HG03175 (cell line): ENCODE measurements around the gene PKP1.

ENCODE experiments used
- ATAC-seq: cut with Tn5 transposase; IDR thresholded peaks from one replicate; pipeline ENCODE4 v1.9.1; 2021; ENCODE audit warnings: mild to moderate bottlenecking, moderate library complexity; ENCODE audit not compliant: unreplicated experiment

PKP1 gene

DNA sequence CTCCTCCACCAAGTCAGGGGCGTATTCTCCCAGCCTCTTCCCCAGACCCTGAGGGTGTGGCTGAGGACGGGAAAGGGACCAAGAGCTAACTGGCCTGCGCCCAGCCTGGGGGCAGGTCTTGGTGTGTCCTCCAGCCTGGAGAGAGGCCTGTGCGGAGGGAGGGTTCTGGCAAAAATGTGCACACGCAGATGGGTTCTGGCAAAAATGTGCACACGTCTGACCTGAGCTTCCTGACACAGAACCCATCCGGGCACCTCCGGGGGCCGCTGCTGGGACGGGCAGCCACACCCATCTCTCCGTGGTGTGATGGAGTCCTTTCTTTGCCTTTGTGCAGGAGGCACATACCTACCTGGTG lies 23.1 kb upstream of the PKP1 start:
- ATAC-seq: no peak

DNA sequence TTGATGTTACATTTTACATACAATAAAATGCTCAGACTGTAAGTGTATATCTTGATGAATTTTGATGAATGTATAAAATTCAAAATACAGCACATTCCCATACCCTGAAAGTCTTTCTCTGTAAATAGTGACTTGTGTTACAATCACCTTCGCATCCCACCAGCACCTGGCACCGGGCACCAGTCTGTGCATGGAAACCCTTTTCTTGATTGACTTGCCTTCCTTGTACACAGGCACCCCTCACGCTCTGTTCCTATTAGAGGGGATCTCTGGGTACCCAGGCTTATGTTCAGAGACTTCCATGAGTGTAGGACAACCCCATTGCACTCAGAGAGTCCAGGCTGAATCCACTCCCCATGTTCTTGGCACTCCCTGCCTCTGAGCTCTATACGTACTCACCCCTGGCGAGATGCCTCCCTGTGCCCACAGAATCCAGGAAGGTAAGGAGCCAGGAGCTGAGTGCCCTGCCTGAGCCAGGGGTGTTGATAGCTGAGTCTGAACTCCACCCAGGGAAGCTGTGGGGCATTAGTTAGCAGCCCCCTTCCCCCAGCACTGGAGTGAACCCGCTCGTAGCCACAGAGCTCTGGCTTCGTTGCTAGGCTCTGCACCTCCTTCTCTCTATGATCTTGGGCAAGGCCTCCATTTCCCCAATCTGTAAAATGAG lies 22.5 kb upstream of the PKP1 start:
- ATAC-seq: no peak

DNA sequence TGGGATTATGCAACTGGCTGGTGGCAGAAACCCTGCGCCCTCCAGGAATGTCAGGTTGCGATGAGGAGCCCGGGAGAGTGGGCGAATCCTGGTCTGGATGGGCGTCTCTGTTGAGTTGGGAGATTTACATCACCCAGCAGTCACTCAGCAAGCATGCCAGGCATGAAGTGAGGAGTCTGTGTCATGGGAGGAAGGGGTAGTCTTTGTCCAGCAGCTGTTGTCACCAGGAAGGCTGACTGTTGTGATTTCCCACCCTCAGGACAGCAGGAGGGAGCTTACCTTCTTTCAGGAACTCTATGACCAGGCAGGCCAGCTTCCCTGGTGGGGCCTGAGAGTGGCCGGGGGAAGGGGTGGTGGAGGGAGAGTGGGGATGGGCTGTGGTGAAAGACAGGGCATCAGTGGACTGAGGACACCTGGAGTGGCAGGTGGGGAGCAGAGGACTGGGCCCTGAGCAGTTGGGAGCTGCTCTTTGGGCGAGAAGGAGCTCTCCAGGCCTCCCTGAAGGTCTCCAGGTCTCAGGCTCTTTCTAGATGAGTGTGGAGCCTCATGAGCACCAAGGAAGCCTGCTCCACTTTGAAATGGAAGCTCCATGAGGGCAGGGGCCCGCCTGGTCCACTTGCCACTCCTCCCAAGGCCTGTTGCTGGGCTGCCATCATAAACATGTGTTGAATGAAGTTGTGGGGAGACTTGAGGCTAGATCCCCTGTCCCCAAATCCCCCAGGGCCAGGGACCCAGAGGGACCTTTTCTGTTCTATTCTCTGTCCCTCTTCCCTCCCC lies 21.3 kb upstream of the PKP1 start:
- no peak for ATAC-seq

DNA sequence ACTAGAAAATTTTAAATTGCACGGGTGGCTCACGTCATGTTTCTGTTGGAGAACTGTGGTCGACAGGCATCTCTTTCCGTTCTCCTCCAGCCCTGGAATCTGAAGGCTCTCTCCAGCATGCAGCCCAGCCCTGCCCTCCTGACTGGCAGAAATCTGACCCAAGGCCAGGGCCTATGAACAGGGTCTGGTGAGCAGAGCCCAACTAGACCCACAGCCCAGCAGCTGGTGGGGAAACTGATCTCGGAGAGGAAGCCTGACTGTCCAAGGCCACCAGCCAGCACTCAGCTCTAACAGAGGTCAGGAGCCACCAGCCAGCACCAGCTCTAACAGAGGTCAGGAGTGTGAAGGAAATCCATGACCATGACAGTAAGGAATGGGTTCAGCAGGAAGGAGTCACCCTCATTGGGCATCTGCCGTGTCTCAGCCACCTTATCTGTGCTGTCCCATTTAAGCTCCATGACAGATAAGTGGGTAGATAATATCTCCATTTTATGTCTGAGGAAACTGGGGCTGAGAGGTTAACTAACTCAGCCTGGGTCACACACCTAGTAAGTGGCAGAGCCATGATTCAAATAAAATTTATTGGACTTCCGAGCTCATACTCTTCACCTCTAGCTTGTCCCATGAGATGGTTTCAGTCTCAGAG lies 20.2 kb upstream of the PKP1 start:
- no peak for ATAC-seq

DNA sequence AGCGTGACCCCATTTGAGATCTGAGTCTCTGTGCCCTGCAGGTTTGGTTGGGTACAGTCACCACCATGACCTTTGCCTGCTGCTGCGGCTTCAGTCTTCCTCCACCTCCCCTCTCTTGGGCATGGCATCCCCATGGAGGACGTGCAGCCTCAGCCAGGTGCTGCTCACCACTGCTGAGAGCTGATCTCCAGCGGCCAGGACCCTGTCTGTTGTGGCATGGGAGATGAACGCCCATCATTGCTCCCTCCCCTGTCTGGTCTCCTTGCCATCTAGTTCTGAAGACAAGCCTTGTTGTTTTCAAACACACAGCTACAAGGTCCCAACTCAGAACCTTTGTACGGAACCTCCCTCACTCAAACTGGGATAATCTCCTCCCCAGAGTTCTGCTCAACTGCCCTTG lies 19.2 kb upstream of the PKP1 start:
- ATAC-seq: no peak

DNA sequence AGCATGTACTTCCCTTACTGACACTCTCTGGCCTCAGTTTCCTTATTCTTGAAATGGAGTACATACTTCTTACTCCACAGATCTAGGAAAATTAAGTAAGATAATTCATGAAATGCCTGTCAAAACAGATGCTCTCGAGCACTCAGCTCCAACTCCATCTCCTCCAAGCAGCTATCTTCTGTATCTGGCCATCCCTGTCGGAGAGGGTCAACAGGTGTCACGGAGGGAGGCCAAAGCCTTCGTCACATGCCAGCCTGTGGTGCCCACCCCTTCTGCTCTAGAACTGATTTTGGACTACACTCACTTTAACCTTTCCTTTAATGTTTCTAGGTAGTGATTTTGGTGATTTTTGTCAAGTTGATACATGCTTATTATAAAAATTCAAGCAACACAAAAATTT lies 18.8 kb upstream of the PKP1 start:
- no peak for ATAC-seq

DNA sequence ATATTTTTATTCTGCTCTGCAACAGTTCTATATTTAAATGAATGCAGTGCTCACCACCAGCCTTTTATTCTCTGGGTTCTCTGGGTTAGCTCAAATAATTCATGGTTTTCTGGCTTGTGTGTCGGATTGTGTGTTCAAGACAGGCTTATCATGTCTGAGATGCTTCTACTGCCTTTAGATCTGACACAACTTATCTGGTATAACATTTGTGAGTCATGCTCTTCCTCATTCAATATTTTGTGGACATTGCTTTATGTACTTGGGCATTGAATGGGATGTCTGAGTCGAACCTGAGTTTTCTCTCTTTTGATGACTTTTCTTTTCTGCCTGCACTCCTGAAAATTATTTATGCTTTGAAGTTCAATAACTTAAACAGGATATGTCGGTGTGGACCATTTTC lies 17.6 kb upstream of the PKP1 start:
- ATAC-seq: no peak

DNA sequence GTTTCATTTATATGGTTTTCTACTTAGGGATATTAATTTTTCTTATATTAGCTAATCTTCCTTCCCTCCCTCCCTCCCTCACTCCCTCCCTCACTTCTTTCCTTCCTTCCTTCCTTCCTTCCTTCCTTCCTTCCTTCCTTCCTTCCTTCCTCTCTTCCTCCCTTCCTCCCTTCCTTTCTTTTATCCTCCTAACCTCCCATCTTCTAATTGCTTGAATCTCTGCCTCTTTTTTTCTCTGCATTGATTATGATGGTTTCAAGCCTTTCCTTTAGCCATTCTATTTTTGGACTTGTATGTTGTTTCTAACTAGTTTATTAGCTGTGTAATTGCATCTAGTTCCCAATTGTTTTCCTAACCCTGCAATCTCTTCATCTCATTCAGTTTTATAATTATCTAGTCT lies 17.0 kb upstream of the PKP1 start:
- ATAC-seq: no peak

DNA sequence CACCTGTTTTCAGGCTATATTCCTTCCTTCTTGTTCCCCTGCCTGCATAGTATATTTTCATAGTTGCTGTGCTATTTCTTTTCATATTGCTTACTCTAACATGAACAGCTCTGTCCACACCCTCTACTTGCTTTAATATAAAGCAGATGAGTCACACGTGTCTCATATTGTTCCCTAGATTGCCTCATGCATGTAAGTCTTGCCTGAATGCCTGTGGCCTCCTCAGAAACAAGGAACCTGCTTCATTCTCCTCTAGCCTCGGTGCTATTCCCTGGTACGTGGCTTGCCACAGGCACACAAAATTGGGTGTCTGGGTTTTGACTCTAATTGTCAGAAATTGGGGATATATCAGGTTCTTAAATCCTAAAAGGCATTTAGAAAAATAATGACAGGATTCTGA lies 16.5 kb upstream of the PKP1 start:
- ATAC-seq: no peak

DNA sequence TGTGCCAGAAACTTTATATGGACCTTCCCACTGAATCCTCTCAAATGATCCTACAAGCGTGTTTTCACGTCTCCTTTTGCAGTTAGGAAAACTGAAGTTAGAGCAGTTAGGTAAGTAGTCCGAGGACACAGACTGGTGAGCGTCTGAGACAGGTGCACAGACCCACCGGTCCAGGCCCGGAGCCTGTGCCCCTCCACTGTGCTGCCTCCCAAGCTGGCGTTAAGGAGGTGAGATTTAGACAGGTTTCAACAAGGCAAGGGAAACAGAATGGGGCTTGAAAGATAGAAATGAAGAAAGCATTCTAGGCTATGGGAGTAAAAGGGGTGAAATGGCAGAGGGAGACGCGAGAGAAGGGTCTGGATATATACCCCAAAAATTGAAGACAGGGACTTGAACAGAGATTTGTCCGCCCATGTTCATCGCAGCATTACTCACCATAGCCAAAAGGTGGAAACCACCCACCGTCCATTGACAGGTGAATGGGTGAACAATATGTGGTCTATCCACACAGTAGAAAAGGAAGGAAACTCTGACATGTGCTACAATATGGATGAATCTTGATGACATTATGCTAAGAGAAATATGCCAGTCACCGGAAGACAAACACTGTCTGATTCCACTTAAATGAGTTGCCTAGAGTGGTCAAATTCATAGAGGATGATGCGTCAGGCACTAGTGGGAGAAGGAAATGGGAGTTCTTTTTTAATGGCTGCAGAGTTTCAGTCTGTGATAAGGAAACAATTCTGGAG lies 15.7 kb upstream of the PKP1 start:
- ATAC-seq: no peak

DNA sequence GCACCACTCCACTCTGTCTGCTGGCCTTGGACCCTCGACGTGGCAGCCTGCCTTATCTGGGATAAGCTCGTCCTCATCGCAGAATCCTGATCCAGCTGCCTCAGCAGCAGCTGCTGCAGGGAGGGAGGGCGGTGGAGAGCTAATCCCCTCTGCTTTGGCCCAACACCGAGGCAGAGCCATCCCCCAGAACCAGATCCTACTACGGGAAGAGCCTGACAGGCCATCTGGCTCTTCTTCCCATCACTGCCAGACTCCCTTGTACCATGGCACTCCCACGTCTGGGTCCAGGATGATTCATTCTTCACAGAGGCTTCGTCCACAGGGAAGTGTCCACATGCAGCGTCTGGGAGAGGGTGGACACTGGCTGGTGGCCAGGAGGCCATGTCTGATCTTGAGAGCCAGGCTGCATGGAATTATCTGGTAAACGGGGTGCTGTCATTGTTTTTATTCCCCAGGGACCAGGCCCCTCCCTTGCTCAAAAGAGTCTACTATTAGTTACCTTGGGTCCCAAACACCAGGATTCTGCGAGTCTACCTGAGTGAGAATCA lies 14.6 kb upstream of the PKP1 start:
- no peak for ATAC-seq

DNA sequence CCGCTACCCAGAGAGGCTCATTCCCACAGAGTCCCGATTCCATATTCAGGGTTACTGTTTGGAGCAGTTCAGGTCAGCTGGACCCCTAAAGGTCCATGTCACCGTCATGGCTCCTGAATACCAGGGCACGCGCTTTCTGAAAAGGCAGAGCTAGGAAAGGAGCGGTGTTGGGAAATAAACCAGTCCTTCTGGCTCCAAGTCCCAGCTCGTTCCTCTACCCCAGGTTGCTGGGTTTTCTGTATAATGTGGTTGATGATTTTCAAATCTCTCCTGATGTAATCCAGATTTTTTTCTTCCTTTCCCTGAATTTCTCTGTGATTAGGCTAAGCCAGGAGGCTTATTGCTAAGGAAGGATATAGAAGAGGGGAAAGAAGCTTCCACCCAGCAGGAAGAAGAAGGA lies 14.0 kb upstream of the PKP1 start:
- no peak for ATAC-seq

DNA sequence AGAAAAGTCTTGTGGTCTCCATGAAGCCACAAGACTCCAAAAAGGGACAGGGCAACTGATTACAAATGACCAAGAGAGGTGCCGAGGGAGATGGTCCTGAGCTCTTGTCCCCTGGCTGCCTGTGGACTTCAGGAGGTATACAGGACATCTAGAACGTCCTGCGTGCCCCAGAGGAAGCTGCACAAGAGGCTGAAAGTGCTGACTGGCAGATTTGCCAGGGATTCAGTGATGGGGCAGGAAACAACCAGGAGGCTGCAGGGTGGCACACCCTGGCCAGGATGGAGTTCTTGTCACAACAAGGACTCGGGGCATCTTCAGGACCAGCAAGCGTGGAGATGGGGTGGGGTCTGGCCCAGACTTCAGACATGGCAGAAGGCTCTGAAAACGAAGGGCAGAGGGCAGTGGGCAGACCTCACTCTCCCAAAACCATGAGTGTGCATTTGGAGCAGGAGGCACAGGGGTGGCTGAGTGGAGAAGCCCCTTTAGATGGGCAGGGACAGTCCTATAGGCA lies 13.4 kb upstream of the PKP1 start:
- ATAC-seq: no peak

DNA sequence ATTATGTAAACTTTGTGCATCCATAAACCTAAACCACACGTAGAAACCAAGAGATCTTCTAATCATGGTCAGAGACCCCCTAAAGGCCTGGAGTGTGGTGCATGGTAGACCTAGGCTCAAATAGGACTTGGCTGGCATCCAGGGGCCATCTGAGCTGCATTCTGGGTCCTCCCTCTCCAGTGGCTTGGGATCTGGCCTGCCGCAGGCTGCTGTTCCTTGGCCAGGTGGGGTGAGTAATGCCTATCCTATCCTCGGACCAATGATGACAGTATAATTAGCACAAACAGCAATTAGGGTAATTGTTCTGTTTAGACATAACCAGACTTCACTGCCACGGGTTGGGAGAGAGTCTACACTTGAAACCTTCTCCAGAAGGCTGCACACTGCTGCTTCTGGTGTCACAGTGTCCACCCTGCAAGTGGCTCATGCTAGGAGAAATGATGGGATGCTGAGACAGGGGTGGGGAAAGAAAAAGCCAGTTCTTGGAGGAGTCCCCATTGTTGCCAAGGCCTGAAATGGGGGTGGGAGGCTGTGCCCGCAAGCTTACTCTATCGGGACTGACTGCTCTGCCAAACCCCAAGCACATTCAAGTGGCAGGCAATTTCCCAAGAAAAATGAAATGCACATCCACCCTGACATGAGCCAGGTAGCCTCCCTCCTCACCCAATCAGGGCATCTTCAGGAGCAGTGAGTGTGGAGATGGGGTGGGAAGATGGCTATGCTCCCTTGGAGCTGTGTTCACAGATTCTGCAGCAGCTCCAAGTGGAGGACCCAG lies 12.5 kb upstream of the PKP1 start:
- no peak for ATAC-seq

DNA sequence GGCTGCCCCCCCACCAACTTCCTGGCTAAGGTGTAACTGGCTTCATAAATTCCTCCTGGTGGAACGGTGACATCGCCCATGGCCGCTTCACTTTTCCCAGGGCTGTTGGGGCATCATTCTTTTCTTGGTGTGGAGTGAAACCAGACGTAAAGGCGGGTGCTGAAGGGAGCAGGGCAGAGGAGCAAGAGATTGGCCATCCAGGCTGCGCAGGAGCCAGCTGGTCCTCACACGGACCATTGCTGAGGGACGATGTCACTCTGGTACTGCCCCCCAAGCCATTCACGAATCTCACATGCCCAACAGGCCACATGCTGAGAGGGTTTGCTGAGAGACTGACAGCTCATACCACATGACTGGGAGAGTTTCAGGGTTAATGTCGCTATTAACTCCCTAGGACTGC lies 10.5 kb upstream of the PKP1 start:
- ATAC-seq: no peak

DNA sequence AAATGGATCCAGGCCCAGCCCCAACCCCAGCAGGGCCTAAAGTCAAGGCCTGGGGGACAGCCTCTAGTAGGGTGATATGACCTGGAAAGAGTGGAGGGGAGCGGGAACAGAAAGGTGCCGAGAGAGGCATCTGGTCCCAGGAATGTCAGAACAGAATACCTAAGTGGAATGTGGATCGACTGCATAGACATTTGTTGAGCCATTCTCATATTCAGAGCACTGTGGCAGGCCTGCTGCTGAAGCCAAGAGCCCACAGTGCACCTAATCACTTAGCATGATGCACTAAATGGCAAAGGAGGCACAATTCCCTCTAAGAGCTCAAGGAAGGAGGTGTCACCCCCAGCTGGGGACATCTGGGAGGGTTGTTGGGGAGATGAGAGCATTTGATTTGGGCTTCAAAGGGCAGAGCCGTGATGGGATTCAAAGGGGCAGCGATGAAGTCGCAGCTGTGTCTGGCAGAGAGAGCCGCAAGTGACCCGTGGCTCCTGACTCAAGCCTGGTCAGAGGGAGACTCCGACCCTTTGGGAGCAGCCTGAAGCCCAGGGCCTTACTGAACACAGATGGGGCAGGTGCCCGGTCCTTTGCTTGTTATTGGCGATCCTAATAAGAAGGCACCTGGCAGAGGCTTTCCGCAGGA lies 8.6 kb upstream of the PKP1 start:
- no peak for ATAC-seq

DNA sequence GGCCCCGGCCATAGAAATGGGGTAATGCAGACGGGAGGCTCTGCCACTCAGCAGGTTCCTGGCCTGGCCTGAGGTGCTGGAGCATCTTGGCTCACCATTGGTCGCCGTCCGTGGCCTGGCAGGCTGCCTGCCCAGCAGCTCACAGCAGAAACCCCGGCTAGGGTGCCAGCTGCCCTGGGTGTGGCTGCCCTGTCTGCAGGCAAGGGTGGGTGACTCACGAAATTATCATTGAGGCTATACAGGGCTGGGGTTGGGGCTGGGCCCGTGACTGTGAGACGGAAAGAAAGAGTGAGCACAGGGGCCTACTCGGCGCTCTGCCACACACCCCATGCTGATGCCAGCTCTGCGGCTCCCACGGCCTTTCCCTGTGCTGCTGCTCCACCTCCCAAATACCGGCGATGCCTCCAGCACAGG lies 8.0 kb upstream of the PKP1 start:
- ATAC-seq: no peak

DNA sequence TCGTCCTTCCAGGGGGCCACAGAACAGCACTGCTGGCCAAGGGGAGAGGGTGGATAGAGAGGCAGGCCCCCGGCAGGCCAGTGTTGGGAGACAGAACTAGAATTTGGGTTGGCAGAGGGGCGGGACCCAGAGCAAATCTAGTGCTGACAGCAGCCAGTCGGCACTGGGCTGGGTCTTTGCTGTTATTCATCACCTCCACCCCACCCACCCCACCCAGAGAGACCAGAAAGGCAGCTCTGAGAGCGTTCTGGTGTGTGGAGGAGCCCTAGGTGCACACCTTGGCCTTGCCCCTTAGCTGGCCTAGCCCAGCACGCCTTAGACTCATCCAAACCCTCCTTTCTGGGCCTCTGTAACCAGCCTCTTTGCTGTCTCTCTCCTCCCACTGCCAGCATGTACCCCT lies 6.4 kb upstream of the PKP1 start:
- no peak for ATAC-seq

DNA sequence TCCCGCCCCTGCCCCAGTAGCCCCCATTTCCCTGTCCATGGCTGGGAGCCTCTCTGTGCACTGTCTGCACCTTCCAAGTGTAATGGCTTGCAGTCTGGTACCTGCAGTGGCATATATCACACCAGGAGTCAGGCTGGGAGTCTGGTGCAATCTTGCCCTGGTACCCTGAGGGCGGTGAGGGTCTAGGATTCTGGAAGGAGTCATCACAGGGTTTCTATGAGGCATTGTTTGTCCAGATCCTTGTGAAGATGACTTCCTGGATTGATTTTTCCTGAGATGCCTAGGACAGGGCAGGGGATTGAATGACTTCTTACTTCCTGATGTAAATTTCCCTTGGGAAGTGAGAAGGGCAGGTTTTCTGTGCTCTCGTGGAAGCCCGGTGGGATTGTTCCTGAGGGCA lies 5.9 kb upstream of the PKP1 start:
- ATAC-seq: no peak

DNA sequence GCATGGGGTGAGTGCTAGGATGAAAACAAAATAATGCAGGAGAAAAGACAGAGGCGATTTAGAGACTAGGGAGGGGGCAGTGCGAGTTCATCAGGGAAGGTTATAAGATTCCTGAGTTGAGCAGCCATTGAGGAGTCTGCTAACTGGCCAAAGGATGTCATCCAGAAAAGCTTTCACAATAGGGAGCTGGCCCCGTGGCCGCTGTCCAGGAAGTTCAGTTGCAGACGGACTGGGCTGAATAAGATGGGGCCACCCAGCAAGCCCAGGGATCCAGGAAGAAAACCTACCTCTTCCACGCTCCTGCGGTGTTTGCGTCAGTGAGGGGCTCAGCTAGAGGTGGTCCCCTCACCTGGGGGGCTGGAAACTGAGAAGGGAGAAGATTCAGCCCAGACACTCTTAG lies 4.0 kb upstream of the PKP1 start:
- ATAC-seq: no peak
